CD4-positive, alpha-beta T cell treated with Interleukin-6 for 4 hours (primary cell): ENCODE results near the gene TOB1.
"Not testable (repeated sequence)": the region's sequence is repeated elsewhere in the genome, so short reads cannot be mapped to it uniquely, and the experiment has no call there.

Source experiments
- DNase-seq: peaks from one replicate; pipeline ENCODE4 v3.0.0-alpha.2; 2020; ENCODE audit warnings: mixed read lengths

The TOB1 gene

DNA sequence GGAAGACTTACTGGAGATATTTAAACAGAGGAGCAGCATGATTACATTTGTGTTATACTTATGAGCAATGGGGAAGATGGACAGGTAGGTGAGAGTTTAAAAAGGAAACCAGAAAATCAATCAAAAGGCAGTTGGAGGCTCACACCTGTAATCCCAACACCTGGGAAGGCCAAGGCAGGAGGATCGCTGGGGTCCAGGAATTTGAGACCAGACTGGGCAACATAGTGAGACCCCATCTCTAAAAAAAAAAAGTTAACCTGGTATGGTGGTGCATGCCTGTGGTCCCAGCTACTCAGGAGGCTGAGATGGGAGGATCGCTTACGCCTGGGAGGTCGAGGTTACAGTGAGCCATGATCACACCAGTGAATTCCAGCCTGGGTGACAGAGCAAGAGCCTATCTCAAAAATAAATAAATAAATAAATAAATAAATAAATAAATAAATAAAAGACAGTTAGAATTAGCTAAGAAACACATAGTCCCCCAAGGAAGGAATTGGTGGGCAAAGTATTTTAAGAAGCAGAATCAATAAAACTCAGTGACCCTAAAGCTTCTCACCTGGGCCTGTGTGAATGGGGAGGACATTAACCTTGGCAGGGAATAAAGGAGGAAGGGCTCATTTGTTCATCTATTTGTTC is 32.3 kb upstream of the TOB1 start:
- DNase-seq = no peak

DNA sequence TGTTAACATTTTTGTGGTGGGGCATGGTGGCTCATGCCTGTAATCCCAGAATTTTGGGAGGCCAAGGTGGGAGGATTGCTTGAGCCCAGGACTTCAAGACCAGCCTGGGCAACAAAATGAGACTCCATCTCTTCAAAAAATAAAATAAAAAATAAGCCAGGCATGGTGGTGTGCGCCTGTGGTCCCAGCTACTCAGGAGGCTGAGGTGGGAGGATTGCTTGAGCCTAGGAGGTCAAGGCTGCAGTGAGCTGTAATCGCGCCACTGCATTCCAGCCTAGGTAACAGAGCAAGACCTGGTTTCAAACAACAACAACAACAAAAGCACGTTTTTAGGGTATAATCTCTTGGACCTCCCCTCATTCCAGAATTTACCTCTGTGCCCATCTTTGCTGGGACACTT is 28.4 kb upstream of the TOB1 start:
- DNase-seq = not testable (repeated sequence)

DNA sequence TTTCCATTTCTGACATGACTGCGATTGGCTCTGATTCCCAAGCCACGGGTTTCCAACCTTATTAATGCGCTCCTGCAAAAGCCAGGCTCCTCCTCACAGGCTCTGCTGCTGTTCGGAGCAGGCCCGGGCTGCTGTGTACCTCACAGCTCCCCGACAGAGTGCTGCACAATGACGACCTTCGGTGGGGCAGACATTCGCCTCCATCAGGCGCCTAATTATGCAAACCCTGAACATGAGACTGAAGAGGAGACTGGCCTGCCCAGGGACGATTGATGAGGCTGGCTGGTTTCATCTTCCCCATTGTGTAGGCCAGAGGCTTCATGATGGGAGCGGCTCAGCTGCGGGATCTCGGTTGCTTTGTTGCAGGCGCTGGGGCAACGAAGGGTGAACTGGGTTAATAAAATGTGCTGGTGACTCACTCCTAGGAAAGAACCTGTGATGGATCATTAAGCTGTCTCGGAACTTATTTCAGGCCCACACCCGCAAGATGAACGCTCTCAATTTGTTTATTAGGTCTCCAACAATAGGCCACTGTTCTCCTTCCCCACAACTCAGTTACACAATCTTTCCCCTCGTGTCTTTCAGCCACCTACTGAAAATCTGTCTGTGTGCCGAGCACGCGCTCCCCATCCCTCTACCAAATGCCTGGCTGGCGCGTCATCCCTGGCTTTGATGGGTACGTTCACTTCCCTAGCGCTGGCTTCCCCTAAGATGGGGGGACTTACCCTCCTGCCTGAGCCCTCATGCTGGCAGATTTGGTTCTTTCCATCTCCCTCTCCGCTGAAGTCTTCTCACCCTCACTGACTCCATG is 27.2 kb upstream of the TOB1 start:
- no peak for DNase-seq

DNA sequence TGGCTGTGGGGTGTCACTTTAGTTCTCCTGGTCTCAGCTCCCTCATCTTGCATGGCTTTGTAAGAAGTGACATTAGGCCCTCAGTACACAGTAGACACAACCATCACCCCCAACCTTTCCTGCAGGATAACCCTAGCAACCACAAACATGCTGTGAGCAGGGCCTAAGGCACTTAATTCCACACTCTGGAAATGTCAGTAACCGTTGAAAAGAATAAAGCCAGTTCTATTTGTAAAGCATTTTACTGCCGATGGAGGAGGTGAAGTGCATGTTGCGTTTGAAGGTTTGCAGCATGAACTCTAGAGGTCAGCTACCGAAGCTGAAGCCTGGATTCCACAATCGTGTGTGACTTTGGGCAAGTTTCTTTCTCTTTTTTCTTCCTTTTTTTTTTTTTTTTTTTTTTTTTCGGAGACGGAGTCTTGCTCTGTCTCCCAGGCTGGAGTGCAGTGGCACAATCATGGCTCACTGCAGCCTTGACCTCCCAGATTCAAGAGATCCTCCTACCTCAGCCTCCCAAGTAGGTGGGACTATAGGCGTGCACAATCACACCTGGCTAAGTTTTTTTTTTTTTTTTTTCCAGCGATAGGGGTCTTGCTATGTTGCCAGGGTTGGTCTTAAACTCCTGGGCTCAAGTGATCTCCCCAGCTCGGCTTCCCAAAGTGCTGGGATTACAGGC is 26.1 kb upstream of the TOB1 start:
- DNase-seq = no peak

DNA sequence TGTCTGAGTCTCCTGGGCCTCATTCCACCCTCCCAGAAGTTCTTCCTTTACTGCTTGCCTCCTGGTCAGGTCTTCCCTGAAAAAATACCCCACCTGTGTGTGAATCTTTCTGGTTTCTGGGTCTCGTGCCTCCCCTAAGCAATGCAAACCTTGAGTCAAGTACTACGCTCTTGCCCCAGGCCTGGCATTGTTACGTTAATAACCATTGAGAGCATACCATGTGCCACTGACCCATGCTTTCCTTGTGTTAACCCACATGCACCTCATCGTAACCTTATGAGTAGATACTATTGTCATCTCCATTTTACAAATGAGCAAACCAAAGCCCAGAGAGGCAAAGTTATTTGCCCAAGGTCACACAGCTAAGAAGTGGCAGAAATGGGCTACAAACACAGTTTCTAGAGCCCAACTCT is 25.4 kb upstream of the TOB1 start:
- DNase-seq = no peak

DNA sequence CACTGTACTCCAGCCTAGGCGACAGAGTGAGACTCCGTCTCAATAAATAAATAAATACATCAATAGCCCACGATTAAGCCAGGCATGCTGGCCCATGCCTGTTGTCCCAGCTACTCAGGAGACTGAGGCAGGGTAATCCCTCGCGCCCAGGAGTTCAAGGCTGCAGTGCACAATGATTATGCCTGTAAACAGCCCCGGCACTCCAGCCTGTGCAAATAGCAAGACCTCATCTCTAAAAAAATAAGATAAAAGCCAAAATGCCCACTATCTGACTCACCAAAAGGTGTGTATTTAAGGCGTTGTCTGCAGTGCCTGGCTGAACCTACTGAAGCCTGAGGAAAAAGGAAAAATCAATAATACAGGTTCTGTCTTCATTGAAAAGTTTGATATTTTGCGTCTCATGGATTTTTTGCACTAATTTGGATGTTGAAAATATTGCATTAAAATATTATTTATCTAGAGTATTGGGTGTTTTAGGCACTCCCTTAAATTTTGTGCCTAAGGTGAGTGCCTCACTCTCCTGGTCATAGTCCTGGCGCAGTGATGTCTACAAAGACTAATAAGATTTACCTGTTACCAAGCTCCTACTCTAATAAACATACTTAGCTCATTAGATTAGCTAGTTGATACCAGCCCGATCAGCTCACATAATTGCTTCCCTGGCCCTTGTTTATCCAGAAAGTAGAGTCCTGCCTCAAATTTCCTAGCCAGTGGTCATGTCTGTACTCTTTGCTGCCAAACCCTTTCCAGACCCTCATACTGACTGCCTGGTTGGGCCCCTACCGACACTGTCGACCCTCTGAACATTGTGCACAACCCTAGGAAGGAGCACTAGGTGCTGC is 24.7 kb upstream of the TOB1 start:
- no peak for DNase-seq

DNA sequence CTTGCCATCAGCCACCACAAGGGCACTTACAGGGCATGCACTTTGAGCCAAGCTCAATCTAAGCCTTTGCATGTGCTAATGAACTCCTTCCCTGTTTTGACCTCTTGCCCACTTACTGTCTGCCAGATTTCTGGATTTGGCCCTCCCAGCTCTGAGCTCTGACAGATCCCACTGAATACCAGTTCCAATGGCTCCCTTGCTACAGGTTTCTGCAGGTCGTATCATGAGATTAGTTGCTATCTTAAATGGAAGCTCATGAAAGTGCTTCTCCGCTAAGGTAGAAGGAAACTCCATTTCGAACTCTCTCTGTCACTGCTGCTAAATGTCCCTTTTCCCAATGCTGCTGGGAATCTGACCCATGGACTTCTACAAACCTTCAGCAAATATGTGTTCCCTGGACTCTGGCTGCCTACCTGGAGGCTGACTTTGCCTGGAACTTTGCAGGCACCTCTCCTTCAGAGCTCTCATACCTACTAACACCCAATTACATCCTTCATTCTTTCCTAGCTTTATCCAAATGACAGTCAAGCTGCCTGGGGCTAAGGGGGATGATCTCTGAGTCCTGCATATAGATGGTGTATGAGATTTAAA is 23.5 kb upstream of the TOB1 start:
- no peak for DNase-seq

DNA sequence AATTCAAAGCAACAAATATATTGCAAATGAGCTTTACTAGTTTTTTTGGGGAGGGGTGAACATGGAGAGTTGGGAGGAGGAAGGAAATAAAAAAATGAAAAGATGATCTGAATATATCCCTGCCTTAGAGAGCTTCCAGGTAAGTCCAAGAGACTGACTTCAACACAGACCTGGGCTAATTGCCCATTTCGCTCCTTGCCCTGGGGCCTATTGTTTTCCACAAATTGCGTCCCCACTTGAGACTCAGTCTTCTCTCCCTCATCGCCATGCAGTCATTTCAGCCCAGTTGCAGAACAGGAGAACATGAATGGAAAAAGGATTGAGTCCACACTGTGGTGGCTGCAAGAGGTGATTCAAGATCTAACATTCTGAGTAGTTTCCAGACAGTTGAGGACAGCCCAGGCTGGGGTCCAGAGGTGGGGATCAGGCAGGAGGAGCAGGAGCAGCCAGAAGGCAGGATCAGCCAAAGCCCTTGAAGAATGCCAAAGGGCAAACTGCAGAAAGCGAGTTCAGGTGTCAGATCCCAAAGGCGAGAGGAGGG is 21.6 kb upstream of the TOB1 start:
- DNase-seq = no peak

DNA sequence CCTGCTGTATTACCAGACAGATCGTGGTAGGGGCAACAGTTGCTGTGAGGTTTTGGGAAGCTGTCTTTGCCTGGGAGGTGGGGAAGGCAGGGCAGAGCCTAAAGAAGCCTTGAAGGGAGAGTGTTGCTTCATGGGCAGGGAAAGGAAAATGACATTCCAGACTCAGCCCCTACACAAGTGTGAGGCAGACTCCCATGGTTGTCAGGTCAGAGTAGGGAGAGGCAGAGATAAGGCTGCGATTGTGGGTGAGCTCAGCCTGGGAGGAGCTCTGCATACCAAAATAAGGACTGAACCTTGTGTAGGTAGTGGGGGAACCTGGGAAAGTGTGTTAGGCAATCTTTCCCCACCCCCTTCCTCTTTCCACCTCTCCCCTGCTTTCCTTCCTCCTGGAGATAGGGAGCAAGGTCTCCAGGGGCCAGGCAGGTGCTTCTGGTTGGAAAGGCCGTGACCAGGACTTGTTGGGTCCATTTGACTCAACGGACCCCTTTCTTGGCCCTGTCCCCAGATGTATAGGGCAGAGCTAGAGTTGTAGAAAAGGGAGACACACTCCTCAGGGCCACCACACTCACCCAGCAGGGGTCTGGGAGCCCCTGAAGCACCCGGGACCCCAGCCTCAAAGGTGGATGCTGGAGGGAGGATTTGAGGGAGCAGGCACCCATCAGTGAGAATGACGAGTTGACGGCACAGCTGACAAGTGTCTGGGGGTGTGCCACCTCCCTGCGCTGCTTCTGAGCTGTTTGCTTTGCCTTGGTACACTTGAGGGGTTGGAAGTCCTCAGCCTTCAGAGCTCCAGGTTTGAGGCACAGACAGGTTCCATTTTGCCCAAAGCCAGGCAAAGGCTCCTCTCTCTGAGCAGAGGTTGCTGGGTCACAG is 18.5 kb upstream of the TOB1 start:
- no peak for DNase-seq

DNA sequence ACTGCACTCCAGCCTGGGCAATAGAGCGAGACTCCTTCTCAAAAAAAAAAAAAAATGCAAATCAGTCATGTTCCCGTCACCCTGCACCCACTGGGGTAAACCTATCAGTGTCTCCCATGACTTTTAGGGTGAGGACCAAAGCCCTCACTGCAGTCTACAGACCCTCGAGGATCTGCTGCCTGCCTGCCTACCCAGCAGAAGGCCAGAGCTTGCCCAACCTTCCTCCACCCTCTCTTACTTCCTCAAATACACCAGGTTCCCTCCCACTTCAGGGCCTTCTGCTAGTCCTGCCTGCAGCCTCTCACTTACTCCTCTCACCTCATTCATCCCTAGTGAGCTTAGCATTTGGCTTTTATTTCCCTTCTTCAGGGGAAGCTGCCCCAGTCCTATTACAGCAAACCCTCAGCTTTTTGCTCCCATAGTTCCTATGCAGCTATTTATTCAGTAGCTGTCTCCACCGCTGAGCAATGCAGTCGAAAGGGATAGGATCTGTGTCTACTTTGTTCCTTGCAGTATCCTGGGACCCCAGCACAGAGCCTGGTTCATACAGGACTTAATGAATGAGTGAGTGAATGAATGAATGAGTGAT is 17.8 kb upstream of the TOB1 start:
- peak; percentile 17 for DNase-seq

DNA sequence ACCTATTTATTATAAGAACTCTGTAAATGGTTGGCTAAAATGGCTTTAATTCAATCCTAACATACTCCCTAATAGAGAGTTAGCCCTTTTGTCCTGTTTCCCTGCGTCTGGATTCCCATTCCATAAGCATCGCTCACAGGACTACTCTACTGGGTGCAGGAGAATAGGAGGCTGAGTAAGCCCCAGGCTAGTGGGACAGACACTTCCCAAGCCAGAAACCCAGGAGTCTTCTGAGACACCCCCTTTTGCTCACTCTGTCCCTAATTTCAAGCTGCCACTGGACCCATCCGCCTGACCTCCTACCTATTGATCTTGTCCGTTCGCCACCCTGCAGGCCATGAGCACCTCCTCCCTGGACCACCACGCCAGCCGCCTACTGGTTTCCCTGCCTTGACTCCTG is 16.7 kb upstream of the TOB1 start:
- no peak for DNase-seq

DNA sequence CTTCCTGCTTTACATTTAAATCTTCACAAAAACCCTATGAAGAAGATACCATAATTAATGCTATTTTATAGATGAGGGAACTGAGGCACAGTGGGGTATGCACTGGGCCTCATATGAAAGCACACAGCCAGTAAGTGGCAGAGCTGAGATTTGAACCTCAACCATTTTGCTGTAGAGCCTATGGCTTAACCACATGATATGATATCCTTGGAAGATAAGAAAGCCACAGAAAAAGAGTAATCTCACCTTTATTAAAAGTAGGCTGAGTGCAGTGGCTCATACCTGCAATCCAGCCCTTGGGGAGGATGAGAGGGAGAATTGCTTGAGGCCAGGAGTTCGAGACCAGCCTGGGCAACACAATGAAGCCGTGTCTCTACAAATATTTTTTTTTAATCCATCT is 15.0 kb upstream of the TOB1 start:
- DNase-seq = no peak

DNA sequence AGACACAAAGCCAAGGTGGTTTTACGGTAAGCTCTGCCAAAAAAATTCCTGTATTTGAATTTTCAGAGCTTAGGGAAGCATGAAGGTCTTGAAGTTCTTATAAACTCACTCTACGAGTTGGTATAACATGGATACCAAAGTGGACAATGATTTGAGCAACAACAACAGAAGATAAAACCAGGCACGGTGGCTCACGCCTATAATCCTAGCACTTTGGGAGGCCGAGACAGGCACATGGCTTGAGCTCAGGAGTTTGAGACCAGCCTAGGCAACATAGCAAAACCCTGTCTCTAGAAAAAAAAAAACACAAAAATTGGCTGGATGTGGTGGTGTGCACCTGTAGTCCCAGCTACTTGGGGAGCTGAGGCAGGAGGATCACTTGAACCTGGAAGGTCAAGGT is 12.9 kb upstream of the TOB1 start:
- no peak for DNase-seq

DNA sequence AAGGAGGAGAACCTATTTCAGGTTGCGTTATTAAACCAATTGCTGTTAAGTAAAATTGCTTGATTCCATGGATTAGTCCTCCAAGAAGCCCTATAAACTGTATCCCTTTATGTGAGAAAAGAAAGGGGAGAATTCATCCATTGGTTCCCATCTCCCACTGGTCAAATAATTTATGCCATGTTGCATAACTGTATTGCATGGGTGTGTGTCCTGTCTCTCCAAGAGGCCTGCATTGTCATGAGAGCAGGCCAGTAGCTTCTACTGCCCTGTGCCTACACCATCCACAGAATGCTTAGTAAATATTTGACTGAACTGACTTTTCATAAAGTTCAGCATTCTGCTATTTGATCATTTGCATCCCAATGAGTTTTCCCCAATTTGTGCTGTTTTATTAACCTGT is 11.7 kb upstream of the TOB1 start:
- no peak for DNase-seq

DNA sequence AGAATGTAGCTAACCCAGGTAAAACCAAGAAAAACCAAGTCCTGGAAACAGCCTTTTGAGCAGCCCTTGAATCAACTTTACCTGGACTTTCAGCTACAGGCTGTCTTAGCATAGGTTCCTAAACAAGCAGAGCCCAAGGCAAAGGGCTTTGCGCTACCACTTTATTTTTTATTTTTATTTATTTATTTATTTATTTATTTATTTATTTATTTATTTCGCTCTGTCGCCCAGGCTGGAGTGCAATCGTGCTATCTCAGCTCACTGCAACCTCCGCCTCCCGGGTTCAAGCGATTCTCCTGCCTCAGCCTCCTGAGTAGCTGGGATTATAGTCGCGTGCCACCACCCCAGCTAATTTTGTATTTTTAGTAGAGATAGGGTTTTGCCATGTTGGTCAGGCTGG is 10.9 kb upstream of the TOB1 start:
- not testable (repeated sequence) for DNase-seq

DNA sequence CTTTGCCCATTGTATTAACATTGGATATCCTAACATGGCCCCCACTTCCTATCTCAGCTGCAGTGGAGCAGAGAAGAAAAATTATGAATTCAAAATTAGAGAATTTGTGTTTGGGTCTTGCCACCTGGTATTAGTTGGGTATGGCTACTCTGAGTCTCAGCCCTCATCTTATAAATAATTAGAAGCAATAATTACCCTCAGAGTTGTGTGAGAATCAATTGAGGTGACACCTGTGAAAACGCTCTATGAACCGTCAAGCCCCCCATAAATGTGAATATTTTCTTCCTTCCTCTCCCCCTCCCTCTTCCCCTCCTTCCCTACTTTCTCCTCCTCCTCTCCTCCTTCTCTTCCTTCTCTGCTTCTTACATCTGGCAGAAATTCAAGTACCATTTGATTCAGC is 8.9 kb upstream of the TOB1 start:
- no peak for DNase-seq

DNA sequence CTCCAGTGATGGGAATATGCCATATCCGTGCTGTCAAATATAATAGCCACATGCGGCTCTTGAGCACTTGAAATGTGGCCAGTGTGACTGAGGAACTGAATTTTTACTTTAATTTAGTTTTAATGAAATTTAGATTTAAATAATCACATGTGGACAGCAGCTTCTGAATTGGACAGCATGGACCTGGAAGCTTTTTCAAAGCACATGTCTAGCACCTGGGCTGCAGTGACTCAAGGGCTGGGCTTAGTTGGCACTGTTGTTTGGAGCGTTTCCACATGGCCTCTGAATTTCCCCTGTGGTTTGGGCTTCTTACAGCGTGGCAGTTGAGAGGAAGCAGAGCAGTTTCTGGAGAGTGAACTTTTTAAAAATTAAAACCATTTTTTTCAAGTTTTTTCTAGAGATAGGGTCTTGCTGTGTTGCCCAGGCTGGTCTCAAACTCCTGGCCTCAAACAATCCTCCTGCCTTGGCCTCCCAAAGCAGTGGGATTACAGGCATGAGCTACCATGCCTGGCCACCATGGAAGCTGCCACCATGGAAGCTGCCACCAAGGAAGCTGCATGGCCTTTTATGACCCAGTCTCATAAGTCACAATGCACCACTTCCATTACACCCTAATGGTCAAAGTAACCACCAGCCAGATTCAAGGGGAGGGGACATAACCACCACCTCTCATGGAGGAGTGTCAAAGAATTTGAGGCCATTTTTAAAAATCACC is 6.7 kb upstream of the TOB1 start:
- peak; percentile 70 for DNase-seq

DNA sequence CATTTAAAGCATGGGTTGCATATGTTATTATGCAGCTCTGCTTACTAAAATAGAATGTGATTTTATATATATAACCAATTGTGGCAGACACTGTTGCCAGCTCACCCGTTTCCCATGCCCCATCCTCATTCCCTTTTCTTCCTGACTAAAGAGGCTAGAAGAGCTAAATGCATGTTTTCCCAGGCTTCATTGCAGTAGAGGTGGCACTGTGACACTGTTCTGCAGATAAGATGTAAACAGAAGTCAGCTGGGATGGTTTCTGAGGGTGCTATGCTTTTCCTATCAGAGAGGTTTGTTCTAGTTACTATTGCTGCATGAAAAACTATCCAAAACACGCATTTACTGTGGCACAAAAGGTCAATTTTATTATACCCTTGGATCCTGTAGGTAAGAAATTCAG is 5.7 kb upstream of the TOB1 start:
- no peak for DNase-seq

DNA sequence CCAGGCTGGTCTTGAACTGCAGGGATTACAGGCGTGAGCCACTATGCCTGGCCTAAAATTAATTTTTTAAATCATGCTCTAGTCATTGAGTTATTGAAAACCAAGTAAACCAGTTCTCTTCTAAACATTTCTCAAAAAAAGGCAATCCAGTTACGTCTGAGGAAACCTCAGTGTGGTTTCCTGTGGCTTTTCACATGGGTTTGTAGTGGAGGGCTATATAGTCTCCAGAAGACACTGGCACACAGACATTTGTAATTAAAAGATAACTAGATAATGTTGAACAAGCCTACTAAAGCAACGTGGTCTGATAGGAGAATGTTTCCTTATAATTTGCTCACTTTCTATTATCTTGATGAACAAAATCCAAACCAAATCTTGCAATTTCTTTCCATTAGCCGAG is 5.2 kb upstream of the TOB1 start:
- DNase-seq = peak; percentile 48

DNA sequence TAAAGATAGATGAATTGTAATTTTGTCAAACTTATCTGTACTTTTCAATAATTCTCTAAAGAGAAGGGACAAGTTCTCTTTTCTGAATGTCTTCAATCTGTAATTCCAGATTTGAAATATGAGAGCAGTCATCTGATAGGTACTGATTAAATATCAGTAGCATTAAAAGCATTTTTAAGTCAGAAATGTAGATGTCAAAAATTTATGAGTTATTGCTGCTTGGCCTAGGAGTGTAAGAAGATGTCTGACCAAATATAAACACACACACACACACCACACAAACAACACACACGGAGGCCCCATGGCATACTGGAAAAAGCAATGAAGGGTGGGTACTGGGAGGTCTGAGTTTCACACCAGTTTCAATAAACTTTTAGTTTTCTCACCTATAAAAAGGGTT is 2.4 kb upstream of the TOB1 start:
- no peak for DNase-seq

DNA sequence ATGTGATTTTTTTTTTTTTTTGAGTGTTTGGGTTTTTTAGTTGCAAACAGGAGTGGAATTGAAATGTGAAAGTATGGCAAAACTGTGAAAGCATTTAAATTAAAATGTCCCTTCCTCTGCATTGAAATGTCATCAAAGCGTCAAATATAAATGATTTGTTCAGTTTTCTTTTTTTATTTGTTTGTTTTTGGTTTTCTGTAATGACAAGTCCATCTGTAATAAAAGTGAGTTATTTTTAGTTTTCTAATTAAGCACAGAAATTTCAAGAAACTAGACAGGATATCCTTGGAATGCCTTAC is 1.9 kb upstream of the TOB1 start:
- DNase-seq = no peak
